VCaP (cell line): ENCODE data around the gene PGS1.

Experiments
- H3K27ac ChIP-seq: fragments of 450-650 bp; 2 replicates; pipeline ENCODE4 v1.5.1; 2017
- CTCF ChIP-seq: fragments of 450-650 bp; conservative IDR thresholded peaks from 2 replicates; pipeline ENCODE4 v1.5.1; 2017; ENCODE audit warnings: mild to moderate bottlenecking, moderate library complexity

Gene PGS1

GRCh38 chr17:78434455-78435329 is 56.2 kb downstream of the PGS1 start:
- H3K27ac ChIP-seq = no peak overlapping the region
- TF ChIP-seq CTCF = no peak

- TF ChIP-seq CTCF = no peak
- no peak overlapping the region for H3K27ac ChIP-seq
These were observed 57.0 kb downstream of the PGS1 start for GRCh38 chr17:78435330-78436005.

- no peak for TF ChIP-seq CTCF
- H3K27ac ChIP-seq = no peak overlapping the region
These were observed 59.2 kb downstream of the PGS1 start for GRCh38 chr17:78437508-78438169.

GRCh38 chr17:78438271-78438691 is 59.8 kb downstream of the PGS1 start:
- no peak overlapping the region for H3K27ac ChIP-seq
- TF ChIP-seq CTCF = no peak

- no peak for TF ChIP-seq CTCF
- no peak overlapping the region for H3K27ac ChIP-seq
These were observed 60.4 kb downstream of the PGS1 start for GRCh38 chr17:78438694-78439325.

- TF ChIP-seq CTCF = no peak
- H3K27ac ChIP-seq = no peak overlapping the region
These were observed 63.0 kb downstream of the PGS1 start for GRCh38 chr17:78441271-78441971.
